ENCODE results near the gene PRSS48. TPM values are rescaled to one million over a fixed set of nuclear protein-coding genes. Genes with fewer than 3 reads are reported as not detected.
"Not testable (repeated sequence)": the region's sequence is repeated elsewhere in the genome, so short reads cannot be mapped to it uniquely, and the experiment has no call there.

Gene PRSS48
- total and polyA plus RNA-seq, 10 of the 15 experiments (the other 5 are each of a cell fraction or from before 2014, with no cell fraction given), result not detected

- no peaks in the 10 kb centered on the region for H3K79me2 ChIP-seq (ENCODE audit: control insufficient read depth, insufficient read depth, low read length)
- H2AFZ ChIP-seq (ENCODE audit: control insufficient read depth, low read depth, low read length), result no peak overlapping the region
- no TSS peak for BruUV-seq (replicated peaks)
- H3K36me3 ChIP-seq (ENCODE audit: control insufficient read depth in 2 of 2, insufficient read depth in 2 of 2, low read length in 1 of 2), result no peaks in the 10 kb centered on the region
- no peak for FAIRE-seq
- no peak for ATAC-seq
- no peaks in the 10 kb centered on the region for H3K4me1 ChIP-seq (ENCODE audit: control insufficient read depth, insufficient read depth, low read length)
- ChIA-PET SMC1A (ENCODE audit: uncharacterized antibody, unreplicated experiment) (no interaction called here), CTCF (no interaction called here), RAD21 (ENCODE audit: unreplicated experiment) (no interaction called here), POLR2A (no interaction called here)
- intact Hi-C loops (cut with micrococcal nuclease; ENCODE audit: unreplicated experiment) (no loop called here), in situ Hi-C loops (cut with MboI) (no loop called here)
- TF ChIP-seq ASH2L (IDR thresholded peaks at IDR 0.05; ENCODE audit: borderline replicate concordance, low read depth), result no peak
- no peak for TF ChIP-seq CBX5 (IDR thresholded peaks at IDR 0.05; ENCODE audit: low read depth)
- no peak for TF ChIP-seq REST (IDR thresholded peaks at IDR 0.05; ENCODE audit: low read depth, low read length)
- TF ChIP-seq ZNF207 (IDR thresholded peaks at IDR 0.05; ENCODE audit: borderline replicate concordance), result no peak
- no peak for TF ChIP-seq JUND (IDR thresholded peaks at IDR 0.05; ENCODE audit: low read depth, low read length)
- TF ChIP-seq JUNB (IDR thresholded peaks at IDR 0.05), result no peak
- no peak for TF ChIP-seq PAX8 (IDR thresholded peaks at IDR 0.05)
- TF ChIP-seq KAT2A (conservative IDR thresholded peaks at IDR 0.05; ENCODE audit: control insufficient read depth, low read depth, low read length), result no peak
- no peak for TF ChIP-seq RBBP5 (conservative IDR thresholded peaks at IDR 0.05)
- TF ChIP-seq ZNF274 (IDR thresholded peaks at IDR 0.05; ENCODE audit: insufficient read depth, insufficient read length), result no peak
- no peak for TF ChIP-seq KLF5 (IDR thresholded peaks at IDR 0.05; ENCODE audit: partially characterized antibody)
- no peak for TF ChIP-seq GABPA (IDR thresholded peaks at IDR 0.05; ENCODE audit: low read depth)
- TF ChIP-seq, protein P1, sequence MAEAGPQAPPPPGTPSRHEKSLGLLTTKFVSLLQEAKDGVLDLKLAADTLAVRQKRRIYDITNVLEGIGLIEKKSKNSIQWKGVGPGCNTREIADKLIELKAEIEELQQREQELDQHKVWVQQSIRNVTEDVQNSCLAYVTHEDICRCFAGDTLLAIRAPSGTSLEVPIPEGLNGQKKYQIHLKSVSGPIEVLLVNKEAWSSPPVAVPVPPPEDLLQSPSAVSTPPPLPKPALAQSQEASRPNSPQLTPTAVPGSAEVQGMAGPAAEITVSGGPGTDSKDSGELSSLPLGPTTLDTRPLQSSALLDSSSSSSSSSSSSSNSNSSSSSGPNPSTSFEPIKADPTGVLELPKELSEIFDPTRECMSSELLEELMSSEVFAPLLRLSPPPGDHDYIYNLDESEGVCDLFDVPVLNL (IDR thresholded peaks at IDR 0.05; ENCODE audit: low read depth, low read length), result no peak
- TF ChIP-seq, protein P2, sequence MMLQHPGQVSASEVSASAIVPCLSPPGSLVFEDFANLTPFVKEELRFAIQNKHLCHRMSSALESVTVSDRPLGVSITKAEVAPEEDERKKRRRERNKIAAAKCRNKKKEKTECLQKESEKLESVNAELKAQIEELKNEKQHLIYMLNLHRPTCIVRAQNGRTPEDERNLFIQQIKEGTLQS (IDR thresholded peaks at IDR 0.05; ENCODE audit: borderline replicate concordance, extremely low read depth, low read depth, low read length), result no peak
- H3K9me3 ChIP-seq (replicated peaks; ENCODE audit: control insufficient read depth, insufficient read depth, low read length), result no peaks in the 10 kb centered on the region
- H4K20me1 ChIP-seq (ENCODE audit: control insufficient read depth, insufficient read depth), result no peaks in the 10 kb centered on the region
- H3K27ac ChIP-seq (ENCODE audit: control insufficient read depth, insufficient read depth), result no peak overlapping the region
- no peak overlapping the region for H3K4me2 ChIP-seq (ENCODE audit: control insufficient read depth, insufficient read depth)
- DNase-seq (ENCODE audit: low read depth, low spot score), result no peak
- H3K27me3 ChIP-seq (replicated peaks in 1 of 2; ENCODE audit: control insufficient read depth in 2 of 2, insufficient read depth in 2 of 2, low read length in 1 of 2), result no peaks in the 10 kb centered on the region; a peak in 1 of 4 replicates
- 34% methylated on average over 7 of the region's 7 CpGs for WGBS (ENCODE audit: insufficient coverage, insufficient replicate concordance, low lambda C conversion rate, missing lambda C conversion rate)
- no peak overlapping the region for H3K9ac ChIP-seq (ENCODE audit: control insufficient read depth, insufficient read depth, low read length)
- no peak overlapping the region for H3K4me3 ChIP-seq
Observed at GRCh38 chr4:151267822-151268535, 9.0 kb upstream of the PRSS48 start.

- H3K4me2 ChIP-seq (ENCODE audit: control insufficient read depth, insufficient read depth); ATAC-seq; H3K4me1 ChIP-seq (ENCODE audit: control insufficient read depth, insufficient read depth, low read length); H3K79me2 ChIP-seq (ENCODE audit: control insufficient read depth, insufficient read depth, low read length); H3K27ac ChIP-seq (ENCODE audit: control insufficient read depth, insufficient read depth); intact Hi-C loops (cut with micrococcal nuclease; ENCODE audit: unreplicated experiment); DNase-seq (ENCODE audit: low read depth, low spot score); in situ Hi-C loops (cut with MboI); CTCF ChIA-PET; H3K4me3 ChIP-seq; H3K9ac ChIP-seq (ENCODE audit: control insufficient read depth, insufficient read depth, low read length); H3K36me3 ChIP-seq (ENCODE audit: control insufficient read depth in 2 of 2, insufficient read depth in 2 of 2, low read length in 1 of 2); FAIRE-seq; H3K27me3 ChIP-seq (replicated peaks in 1 of 2; ENCODE audit: control insufficient read depth in 2 of 2, insufficient read depth in 2 of 2, low read length in 1 of 2); H2AFZ ChIP-seq (ENCODE audit: control insufficient read depth, low read depth, low read length); RAD21 ChIA-PET (ENCODE audit: unreplicated experiment); BruUV-seq (replicated peaks); H4K20me1 ChIP-seq (ENCODE audit: control insufficient read depth, insufficient read depth); H3K9me3 ChIP-seq (replicated peaks; ENCODE audit: control insufficient read depth, insufficient read depth, low read length): not testable (repeated sequence)
- ChIA-PET SMC1A (ENCODE audit: uncharacterized antibody, unreplicated experiment) (interaction anchor here (0.6 kb wide), 1 partner anchor 53 kb away, joined by 4 read pairs; no protein-coding TSS in a partner anchor), POLR2A (interaction anchor here (0.7 kb wide), 1 partner anchor 741 kb away, joined by 4 read pairs; no protein-coding TSS in a partner anchor)
Observed at GRCh38 chr4:151268905-151269304, 8.1 kb upstream of the PRSS48 start.

All from GM12878 (cell line).